ACC112 (cell line): ENCODE results near the gene ACHE.
"Not testable (repeated sequence)": the region's sequence is repeated elsewhere in the genome, so short reads cannot be mapped to it uniquely, and the experiment has no call there.

Experiments used
- H2AFZ ChIP-seq: fragments of 200-600 bp; sonication (generic); one replicate; pipeline ENCODE4 v1.6.0; 2017; ENCODE audit warnings: antibody characterized with exemption, low read length; ENCODE audit not compliant: unreplicated experiment
- H3K27ac ChIP-seq: fragments of 200-600 bp; sonication (generic); 2 replicates; pipeline ENCODE4 v1.5.1; 2014; ENCODE audit warnings: low read depth, mild to moderate bottlenecking, antibody characterized with exemption, low read length, moderate library complexity
- H3K27me3 ChIP-seq: fragments of 200-600 bp; sonication (generic); 2 replicates; pipeline ENCODE4 v1.6.1; 2014; ENCODE audit warnings: mild to moderate bottlenecking, antibody characterized with exemption, low read length, moderate library complexity, mixed read lengths; ENCODE audit not compliant: insufficient read depth
- H3K36me3 ChIP-seq: fragments of 200-600 bp; sonication (generic); 2 replicates; pipeline ENCODE4 v1.6.1; 2016; ENCODE audit warnings: mild to moderate bottlenecking, antibody characterized with exemption, low read length, moderate library complexity, mixed read lengths; ENCODE audit not compliant: insufficient read depth
- H3K4me1 ChIP-seq: fragments of 200-600 bp; sonication (generic); one replicate; pipeline ENCODE4 v1.6.1; 2016; ENCODE audit warnings: low read length, mixed read lengths; ENCODE audit not compliant: insufficient read depth, unreplicated experiment, control insufficient read depth
- H3K4me3 ChIP-seq: fragments of 200-600 bp; sonication (generic); 2 replicates; pipeline ENCODE4 v1.5.1; 2014; ENCODE audit warnings: mild to moderate bottlenecking, low read depth, low read length
- H3K79me2 ChIP-seq: fragments of 200-600 bp; sonication (generic); one replicate; pipeline ENCODE4 v1.6.0; 2016; ENCODE audit warnings: low read length; ENCODE audit not compliant: control insufficient read depth, unreplicated experiment, insufficient read depth

ACHE gene

DNA sequence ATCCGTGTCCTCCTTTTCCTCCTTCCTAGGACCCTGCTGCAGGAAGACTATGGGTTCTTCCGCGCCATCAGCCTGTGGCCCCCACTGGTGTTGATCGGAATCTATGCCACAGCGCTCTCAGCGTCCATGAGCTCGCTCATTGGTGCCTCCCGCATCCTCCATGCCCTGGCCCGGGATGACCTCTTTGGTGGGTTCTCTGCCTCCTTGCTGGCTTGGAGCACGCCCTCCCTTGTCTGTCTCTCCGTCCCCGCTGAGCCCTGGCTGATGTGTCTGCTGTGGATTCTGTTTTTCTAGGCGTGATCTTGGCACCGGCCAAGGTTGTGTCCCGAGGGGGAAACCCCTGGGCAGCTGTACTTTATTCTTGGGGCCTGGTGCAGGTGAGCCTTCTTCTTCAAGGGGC lies 35.8 kb downstream of the ACHE start:
- Histone ChIP-seq H3K4me3 (no peak overlapping the region), H3K27ac (no peak overlapping the region), H3K4me1 (no peaks in the 10 kb centered on the region), H3K27me3 (no peaks in the 10 kb centered on the region), H3K36me3 (peaks cover 2% of the 10 kb centered on the region; the same call in 1 of the 2 replicates), H3K79me2 (no peaks in the 10 kb centered on the region), H2AFZ (no peak overlapping the region)

DNA sequence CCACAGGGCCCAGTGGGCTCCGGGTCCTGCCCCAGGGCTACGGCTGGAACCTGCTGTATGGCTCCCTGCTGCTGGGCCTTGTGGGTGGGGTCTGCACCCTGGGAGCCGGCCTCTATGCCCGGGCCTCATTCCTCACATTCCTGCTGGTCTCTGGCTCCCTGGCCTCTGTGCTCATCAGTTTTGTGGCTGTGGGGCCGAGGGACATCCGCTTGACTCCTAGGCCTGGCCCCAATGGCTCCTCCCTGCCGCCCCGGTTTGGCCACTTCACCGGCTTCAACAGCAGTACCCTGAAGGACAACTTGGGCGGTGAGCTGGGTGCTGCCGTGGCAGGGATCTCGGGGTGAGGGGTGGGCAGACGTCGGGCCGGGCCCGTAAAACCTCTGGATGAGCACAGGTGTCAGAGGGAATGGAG lies 38.8 kb downstream of the ACHE start:
- no peak overlapping the region for H3K27ac ChIP-seq
- H3K4me1 ChIP-seq = no peaks in the 10 kb centered on the region
- no peaks in the 10 kb centered on the region for H3K79me2 ChIP-seq
- no peak overlapping the region for H2AFZ ChIP-seq
- H3K36me3 ChIP-seq = peaks cover 2% of the 10 kb centered on the region; the same call in 1 of the 2 replicates
- H3K4me3 ChIP-seq = no peak overlapping the region
- H3K27me3 ChIP-seq = no peaks in the 10 kb centered on the region

DNA sequence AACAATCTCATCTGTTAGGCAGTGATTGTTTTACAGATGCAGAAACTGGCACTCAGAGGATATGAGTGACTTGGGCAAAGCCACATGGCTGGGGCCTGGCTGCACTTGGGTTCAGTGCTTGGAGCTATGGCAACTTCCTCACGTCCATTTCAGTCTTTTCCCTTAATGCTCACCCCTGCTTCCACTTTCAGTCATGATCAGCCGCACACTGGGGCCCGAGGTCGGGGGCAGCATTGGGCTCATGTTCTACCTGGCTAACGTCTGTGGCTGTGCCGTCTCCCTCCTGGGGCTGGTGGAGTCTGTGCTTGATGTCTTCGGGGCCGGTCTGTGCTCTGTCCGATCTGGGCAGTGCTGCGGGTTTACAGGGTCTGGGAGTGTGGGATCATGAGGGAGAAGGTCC lies 40.2 kb downstream of the ACHE start:
- H3K27ac ChIP-seq = no peak overlapping the region
- H3K4me1 ChIP-seq = no peaks in the 10 kb centered on the region
- H3K36me3 ChIP-seq = peaks cover 2% of the 10 kb centered on the region; the same call in 1 of the 2 replicates
- H3K4me3 ChIP-seq = no peak overlapping the region
- H3K27me3 ChIP-seq = no peaks in the 10 kb centered on the region
- no peak overlapping the region for H2AFZ ChIP-seq
- no peaks in the 10 kb centered on the region for H3K79me2 ChIP-seq

GRCh38 chr7:100854899-100855298 lies 40.8 kb downstream of the ACHE start:
- not testable (repeated sequence) for H3K4me3 ChIP-seq, H3K36me3 ChIP-seq, H3K27me3 ChIP-seq, H3K27ac ChIP-seq, H3K79me2 ChIP-seq, H3K4me1 ChIP-seq, H2AFZ ChIP-seq

- Histone ChIP-seq H2AFZ (no peak overlapping the region), H3K36me3 (no peaks in the 10 kb centered on the region), H3K79me2 (no peaks in the 10 kb centered on the region), H3K27me3 (no peaks in the 10 kb centered on the region), H3K27ac (no peak overlapping the region), H3K4me3 (no peak overlapping the region), H3K4me1 (no peaks in the 10 kb centered on the region)
Measured at GRCh38 chr7:100854146-100854895, 41.4 kb downstream of the ACHE start.

- no peak within 1 kb of the TSS for H3K27ac ChIP-seq
- H3K36me3 ChIP-seq = no peaks in the 10 kb centered on the region
Measured at GRCh38 chr7:100852048-100852872, 43.4 kb downstream of the ACHE start, which contains the start of gene SLC12A9. SLC12A9 (plus strand) TSS chr7:100852713; CDS start chr7:100854198, 1,485 bp downstream.

GRCh38 chr7:100847360-100847759 lies 48.3 kb downstream of the ACHE start:
- no peaks in the 10 kb centered on the region for H3K36me3 ChIP-seq
- H3K79me2 ChIP-seq = no peaks in the 10 kb centered on the region
- no peaks in the 10 kb centered on the region for H3K27me3 ChIP-seq
- no peak overlapping the region for H3K27ac ChIP-seq
- H2AFZ ChIP-seq = no peak overlapping the region
- H3K4me3 ChIP-seq = no peak overlapping the region
- no peaks in the 10 kb centered on the region for H3K4me1 ChIP-seq

More at GRCh38 chr7:100852048-100852872, 43.4 kb downstream of the ACHE start, which contains the start of gene SLC12A9:
- H3K27me3 ChIP-seq = no peaks in the 10 kb centered on the region
- no peaks in the 10 kb centered on the region for H3K79me2 ChIP-seq
- no peaks in the 10 kb centered on the region for H3K4me1 ChIP-seq
- H3K4me3 ChIP-seq = peak within 1 kb of the TSS; percentile 82
- H2AFZ ChIP-seq = peak within 1 kb of the TSS; percentile 76

- no peaks in the 10 kb centered on the region for H3K79me2 ChIP-seq
- H3K27ac ChIP-seq = no peak overlapping the region
- H2AFZ ChIP-seq = no peak overlapping the region
- no peak overlapping the region for H3K4me3 ChIP-seq
- H3K27me3 ChIP-seq = no peaks in the 10 kb centered on the region
- no peaks in the 10 kb centered on the region for H3K36me3 ChIP-seq
- H3K4me1 ChIP-seq = no peaks in the 10 kb centered on the region
Measured at GRCh38 chr7:100840470-100841100, 55.1 kb downstream of the ACHE start.
